Measurements from ENCODE around the gene TMEM150C.
A peak's percentile ranks its signal among the peaks of the same experiment; 100 is the strongest.

TMEM150C gene
- total RNA-seq: 0 to 1.3 (median 0.10) reads per million in 17 experiments

- peak; percentile 12 to 56 (median 40) for DNase-seq
Measured at GRCh38 chr4:82561786-82562563, at the start of gene TMEM150C. Gene TMEM150C, minus strand, starts transcription at chr4:82561988. Its CDS starts 57,331 bp downstream, at chr4:82504657.

- DNase-seq: no peak
Measured at GRCh38 chr4:82611527-82611926, 49.7 kb upstream of the TMEM150C start.

GRCh38 chr4:82610041-82610440 lies 48.3 kb upstream of the TMEM150C start:
- peak; percentile 23 to 57 (median 43) for DNase-seq

- DNase-seq: no peak
Measured at GRCh38 chr4:82606622-82607021, 44.8 kb upstream of the TMEM150C start.

- no peak for DNase-seq
Measured at GRCh38 chr4:82604522-82604921, 42.7 kb upstream of the TMEM150C start.

GRCh38 chr4:82601242-82602015 lies 39.6 kb upstream of the TMEM150C start:
- DNase-seq: peak; percentile 7 to 32 (median 22)

- DNase-seq: no peak
Measured at GRCh38 chr4:82599336-82599735, 37.5 kb upstream of the TMEM150C start.

GRCh38 chr4:82594456-82594855 lies 32.7 kb upstream of the TMEM150C start:
- DNase-seq: no peak

- DNase-seq: no peak
Measured at GRCh38 chr4:82593411-82593810, 31.6 kb upstream of the TMEM150C start.

- no peak for DNase-seq
Measured at GRCh38 chr4:82592639-82593038, 30.9 kb upstream of the TMEM150C start.

- no peak for DNase-seq
Measured at GRCh38 chr4:82591592-82591991, 29.8 kb upstream of the TMEM150C start.

- no peak for DNase-seq
Measured at GRCh38 chr4:82589756-82590155, 28.0 kb upstream of the TMEM150C start.

GRCh38 chr4:82588771-82589270 lies 27.0 kb upstream of the TMEM150C start:
- DNase-seq: no peak

GRCh38 chr4:82587826-82588540 lies 26.2 kb upstream of the TMEM150C start:
- DNase-seq: no peak

GRCh38 chr4:82585690-82586435 lies 24.1 kb upstream of the TMEM150C start:
- no peak for DNase-seq

- no peak for DNase-seq
Measured at GRCh38 chr4:82584931-82585330, 23.1 kb upstream of the TMEM150C start.

- no peak for DNase-seq
Measured at GRCh38 chr4:82583897-82584587, 22.3 kb upstream of the TMEM150C start.

GRCh38 chr4:82579932-82580331 lies 18.1 kb upstream of the TMEM150C start:
- no peak for DNase-seq

GRCh38 chr4:82578935-82579334 lies 17.1 kb upstream of the TMEM150C start:
- DNase-seq: peak in 1 of 4 experiments; percentile 3

GRCh38 chr4:82577451-82577850 lies 15.7 kb upstream of the TMEM150C start:
- DNase-seq: no peak

GRCh38 chr4:82569727-82570126 lies 7.9 kb upstream of the TMEM150C start:
- DNase-seq: no peak

- DNase-seq: no peak
Measured at GRCh38 chr4:82569076-82569475, 7.3 kb upstream of the TMEM150C start.
